ENCODE results near the gene BGLAP.
A peak's percentile ranks its signal among the peaks of the same experiment; 100 is the strongest.

DNA sequence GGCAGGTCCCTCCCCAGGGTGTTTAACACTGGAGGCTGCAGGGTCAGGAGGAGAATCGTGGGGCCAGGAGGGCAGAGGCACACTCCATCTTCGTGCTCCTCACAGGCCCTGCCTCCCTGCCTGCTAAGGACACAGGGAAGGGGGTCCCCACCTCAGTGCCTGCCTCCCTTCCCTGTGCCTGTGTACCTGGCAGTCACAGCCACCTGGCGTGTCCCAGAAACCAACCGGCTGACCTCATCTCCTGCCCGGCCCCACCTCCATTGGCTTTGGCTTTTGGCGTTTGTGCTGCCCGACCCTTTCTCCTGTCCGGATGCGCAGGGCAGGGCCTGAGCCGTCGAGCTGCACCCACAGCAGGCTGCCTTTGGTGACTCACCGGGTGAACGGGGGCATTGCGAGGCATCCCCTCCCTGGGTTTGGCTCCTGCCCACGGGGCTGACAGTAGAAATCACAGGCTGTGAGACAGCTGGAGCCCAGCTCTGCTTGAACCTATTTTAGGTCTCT lies 623 bp upstream of the BGLAP start:
- TF ChIP-seq, protein P1, sequence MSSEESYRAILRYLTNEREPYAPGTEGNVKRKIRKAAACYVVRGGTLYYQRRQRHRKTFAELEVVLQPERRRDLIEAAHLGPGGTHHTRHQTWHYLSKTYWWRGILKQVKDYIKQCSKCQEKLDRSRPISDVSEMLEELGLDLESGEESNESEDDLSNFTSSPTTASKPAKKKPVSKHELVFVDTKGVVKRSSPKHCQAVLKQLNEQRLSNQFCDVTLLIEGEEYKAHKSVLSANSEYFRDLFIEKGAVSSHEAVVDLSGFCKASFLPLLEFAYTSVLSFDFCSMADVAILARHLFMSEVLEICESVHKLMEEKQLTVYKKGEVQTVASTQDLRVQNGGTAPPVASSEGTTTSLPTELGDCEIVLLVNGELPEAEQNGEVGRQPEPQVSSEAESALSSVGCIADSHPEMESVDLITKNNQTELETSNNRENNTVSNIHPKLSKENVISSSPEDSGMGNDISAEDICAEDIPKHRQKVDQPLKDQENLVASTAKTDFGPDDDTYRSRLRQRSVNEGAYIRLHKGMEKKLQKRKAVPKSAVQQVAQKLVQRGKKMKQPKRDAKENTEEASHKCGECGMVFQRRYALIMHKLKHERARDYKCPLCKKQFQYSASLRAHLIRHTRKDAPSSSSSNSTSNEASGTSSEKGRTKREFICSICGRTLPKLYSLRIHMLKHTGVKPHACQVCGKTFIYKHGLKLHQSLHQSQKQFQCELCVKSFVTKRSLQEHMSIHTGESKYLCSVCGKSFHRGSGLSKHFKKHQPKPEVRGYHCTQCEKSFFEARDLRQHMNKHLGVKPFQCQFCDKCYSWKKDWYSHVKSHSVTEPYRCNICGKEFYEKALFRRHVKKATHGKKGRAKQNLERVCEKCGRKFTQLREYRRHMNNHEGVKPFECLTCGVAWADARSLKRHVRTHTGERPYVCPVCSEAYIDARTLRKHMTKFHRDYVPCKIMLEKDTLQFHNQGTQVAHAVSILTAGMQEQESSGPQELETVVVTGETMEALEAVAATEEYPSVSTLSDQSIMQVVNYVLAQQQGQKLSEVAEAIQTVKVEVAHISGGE (tag by site-specific recombination; conservative IDR thresholded peaks at IDR 0.05; ENCODE audit: low read depth), result no peak
- TF ChIP-seq ZNF138 (tag by site-specific recombination; IDR thresholded peaks at IDR 0.05; ENCODE audit: borderline replicate concordance) (no peak), ZNF239 (tag by site-specific recombination; IDR thresholded peaks at IDR 0.05) (no peak), SP3 (tag by site-specific recombination; IDR thresholded peaks at IDR 0.05) (no peak), ZNF155 (tag by site-specific recombination; IDR thresholded peaks at IDR 0.05) (no peak), ZIC2 (tag by site-specific recombination; IDR thresholded peaks at IDR 0.05) (peak; percentile 47), SP2 (tag by site-specific recombination; IDR thresholded peaks at IDR 0.05) (no peak), ZNF629 (tag by site-specific recombination; IDR thresholded peaks at IDR 0.05) (no peak), ZNF558 (tag by site-specific recombination; IDR thresholded peaks at IDR 0.05) (no peak)
- TF ChIP-seq, protein P2, sequence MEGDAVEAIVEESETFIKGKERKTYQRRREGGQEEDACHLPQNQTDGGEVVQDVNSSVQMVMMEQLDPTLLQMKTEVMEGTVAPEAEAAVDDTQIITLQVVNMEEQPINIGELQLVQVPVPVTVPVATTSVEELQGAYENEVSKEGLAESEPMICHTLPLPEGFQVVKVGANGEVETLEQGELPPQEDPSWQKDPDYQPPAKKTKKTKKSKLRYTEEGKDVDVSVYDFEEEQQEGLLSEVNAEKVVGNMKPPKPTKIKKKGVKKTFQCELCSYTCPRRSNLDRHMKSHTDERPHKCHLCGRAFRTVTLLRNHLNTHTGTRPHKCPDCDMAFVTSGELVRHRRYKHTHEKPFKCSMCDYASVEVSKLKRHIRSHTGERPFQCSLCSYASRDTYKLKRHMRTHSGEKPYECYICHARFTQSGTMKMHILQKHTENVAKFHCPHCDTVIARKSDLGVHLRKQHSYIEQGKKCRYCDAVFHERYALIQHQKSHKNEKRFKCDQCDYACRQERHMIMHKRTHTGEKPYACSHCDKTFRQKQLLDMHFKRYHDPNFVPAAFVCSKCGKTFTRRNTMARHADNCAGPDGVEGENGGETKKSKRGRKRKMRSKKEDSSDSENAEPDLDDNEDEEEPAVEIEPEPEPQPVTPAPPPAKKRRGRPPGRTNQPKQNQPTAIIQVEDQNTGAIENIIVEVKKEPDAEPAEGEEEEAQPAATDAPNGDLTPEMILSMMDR (tag by site-specific recombination; IDR thresholded peaks at IDR 0.05), result no peak
- TF ChIP-seq, protein P3, sequence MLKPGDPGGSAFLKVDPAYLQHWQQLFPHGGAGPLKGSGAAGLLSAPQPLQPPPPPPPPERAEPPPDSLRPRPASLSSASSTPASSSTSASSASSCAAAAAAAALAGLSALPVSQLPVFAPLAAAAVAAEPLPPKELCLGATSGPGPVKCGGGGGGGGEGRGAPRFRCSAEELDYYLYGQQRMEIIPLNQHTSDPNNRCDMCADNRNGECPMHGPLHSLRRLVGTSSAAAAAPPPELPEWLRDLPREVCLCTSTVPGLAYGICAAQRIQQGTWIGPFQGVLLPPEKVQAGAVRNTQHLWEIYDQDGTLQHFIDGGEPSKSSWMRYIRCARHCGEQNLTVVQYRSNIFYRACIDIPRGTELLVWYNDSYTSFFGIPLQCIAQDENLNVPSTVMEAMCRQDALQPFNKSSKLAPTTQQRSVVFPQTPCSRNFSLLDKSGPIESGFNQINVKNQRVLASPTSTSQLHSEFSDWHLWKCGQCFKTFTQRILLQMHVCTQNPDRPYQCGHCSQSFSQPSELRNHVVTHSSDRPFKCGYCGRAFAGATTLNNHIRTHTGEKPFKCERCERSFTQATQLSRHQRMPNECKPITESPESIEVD (tag by site-specific recombination; IDR thresholded peaks at IDR 0.05), result no peak
- TF ChIP-seq, protein P4, sequence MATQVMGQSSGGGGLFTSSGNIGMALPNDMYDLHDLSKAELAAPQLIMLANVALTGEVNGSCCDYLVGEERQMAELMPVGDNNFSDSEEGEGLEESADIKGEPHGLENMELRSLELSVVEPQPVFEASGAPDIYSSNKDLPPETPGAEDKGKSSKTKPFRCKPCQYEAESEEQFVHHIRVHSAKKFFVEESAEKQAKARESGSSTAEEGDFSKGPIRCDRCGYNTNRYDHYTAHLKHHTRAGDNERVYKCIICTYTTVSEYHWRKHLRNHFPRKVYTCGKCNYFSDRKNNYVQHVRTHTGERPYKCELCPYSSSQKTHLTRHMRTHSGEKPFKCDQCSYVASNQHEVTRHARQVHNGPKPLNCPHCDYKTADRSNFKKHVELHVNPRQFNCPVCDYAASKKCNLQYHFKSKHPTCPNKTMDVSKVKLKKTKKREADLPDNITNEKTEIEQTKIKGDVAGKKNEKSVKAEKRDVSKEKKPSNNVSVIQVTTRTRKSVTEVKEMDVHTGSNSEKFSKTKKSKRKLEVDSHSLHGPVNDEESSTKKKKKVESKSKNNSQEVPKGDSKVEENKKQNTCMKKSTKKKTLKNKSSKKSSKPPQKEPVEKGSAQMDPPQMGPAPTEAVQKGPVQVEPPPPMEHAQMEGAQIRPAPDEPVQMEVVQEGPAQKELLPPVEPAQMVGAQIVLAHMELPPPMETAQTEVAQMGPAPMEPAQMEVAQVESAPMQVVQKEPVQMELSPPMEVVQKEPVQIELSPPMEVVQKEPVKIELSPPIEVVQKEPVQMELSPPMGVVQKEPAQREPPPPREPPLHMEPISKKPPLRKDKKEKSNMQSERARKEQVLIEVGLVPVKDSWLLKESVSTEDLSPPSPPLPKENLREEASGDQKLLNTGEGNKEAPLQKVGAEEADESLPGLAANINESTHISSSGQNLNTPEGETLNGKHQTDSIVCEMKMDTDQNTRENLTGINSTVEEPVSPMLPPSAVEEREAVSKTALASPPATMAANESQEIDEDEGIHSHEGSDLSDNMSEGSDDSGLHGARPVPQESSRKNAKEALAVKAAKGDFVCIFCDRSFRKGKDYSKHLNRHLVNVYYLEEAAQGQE (tag by site-specific recombination; IDR thresholded peaks at IDR 0.05), result no peak
- TF ChIP-seq, protein P5, sequence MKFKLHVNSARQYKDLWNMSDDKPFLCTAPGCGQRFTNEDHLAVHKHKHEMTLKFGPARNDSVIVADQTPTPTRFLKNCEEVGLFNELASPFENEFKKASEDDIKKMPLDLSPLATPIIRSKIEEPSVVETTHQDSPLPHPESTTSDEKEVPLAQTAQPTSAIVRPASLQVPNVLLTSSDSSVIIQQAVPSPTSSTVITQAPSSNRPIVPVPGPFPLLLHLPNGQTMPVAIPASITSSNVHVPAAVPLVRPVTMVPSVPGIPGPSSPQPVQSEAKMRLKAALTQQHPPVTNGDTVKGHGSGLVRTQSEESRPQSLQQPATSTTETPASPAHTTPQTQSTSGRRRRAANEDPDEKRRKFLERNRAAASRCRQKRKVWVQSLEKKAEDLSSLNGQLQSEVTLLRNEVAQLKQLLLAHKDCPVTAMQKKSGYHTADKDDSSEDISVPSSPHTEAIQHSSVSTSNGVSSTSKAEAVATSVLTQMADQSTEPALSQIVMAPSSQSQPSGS (tag by site-specific recombination; IDR thresholded peaks at IDR 0.05; ENCODE audit: low read depth), result no peak
- TF ChIP-seq, protein P6, sequence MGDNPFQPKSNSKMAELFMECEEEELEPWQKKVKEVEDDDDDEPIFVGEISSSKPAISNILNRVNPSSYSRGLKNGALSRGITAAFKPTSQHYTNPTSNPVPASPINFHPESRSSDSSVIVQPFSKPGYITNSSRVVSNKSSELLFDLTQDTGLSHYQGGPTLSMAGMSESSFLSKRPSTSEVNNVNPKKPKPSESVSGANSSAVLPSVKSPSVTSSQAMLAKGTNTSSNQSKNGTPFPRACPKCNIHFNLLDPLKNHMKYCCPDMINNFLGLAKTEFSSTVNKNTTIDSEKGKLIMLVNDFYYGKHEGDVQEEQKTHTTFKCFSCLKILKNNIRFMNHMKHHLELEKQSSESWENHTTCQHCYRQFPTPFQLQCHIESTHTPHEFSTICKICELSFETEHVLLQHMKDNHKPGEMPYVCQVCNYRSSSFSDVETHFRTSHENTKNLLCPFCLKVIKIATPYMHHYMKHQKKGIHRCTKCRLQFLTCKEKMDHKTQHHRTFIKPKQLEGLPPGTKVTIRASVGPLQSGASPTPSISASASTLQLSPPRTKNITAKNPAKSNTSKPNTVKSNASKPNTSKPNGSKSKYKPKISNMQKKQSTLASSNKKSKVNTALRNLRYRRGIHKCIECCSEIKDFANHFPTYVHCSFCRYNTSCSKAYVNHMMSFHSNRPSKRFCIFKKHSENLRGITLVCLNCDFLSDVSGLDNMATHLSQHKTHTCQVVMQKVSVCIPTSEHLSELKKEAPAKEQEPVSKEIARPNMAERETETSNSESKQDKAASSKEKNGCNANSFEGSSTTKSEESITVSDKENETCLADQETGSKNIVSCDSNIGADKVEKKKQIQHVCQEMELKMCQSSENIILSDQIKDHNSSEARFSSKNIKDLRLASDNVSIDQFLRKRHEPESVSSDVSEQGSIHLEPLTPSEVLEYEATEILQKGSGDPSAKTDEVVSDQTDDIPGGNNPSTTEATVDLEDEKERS (tag by site-specific recombination; IDR thresholded peaks at IDR 0.05), result no peak

Measured in HEK293 (cell line).